Hepatocyte (in vitro differentiated cells): Measurements from ENCODE around the gene KMT2E. TPM values are rescaled to one million over a fixed set of nuclear protein-coding genes. Genes with fewer than 3 reads are reported as not detected.
"Not testable (repeated sequence)": the region's sequence is repeated elsewhere in the genome, so short reads cannot be mapped to it uniquely, and the experiment has no call there.

Experiments used
- DNase-seq: peaks from one replicate; pipeline ENCODE4 v3.0.0-alpha.2; 2016; ENCODE audit warnings: low spot score
- H2AFZ ChIP-seq: fragments of 200-600 bp; sonication (generic); 2 replicates; pipeline ENCODE4 v1.6.0; 2016; ENCODE audit warnings: antibody characterized with exemption, mild to moderate bottlenecking
- H3K27ac ChIP-seq: fragments of 200-600 bp; sonication (generic); 2 replicates; pipeline ENCODE4 v1.5.1; 2016; ENCODE audit warnings: mild to moderate bottlenecking
- H3K27me3 ChIP-seq: fragments of 200-600 bp; sonication (generic); 2 replicates; pipeline ENCODE4 v1.6.1; 2016
- H3K36me3 ChIP-seq: fragments of 200-600 bp; sonication (generic); replicated peaks from 2 replicates; pipeline ENCODE4 v1.5.1; 2016; ENCODE audit warnings: low read depth; ENCODE audit not compliant: insufficient read depth
- H3K4me1 ChIP-seq: fragments of 200-600 bp; sonication (generic); 2 replicates; pipeline ENCODE4 v1.5.1; 2016; ENCODE audit warnings: mild to moderate bottlenecking, moderate library complexity; ENCODE audit not compliant: insufficient read depth
- H3K4me2 ChIP-seq: fragments of 200-600 bp; sonication (generic); 2 replicates; pipeline ENCODE4 v1.6.0; 2016
- H3K4me3 ChIP-seq: fragments of 200-600 bp; sonication (generic); 2 replicates; pipeline ENCODE4 v1.5.1; 2016; ENCODE audit warnings: mild to moderate bottlenecking
- H3K79me2 ChIP-seq: fragments of 200-600 bp; sonication (generic); 2 replicates; pipeline ENCODE4 v1.6.0; 2017; ENCODE audit warnings: mild to moderate bottlenecking
- H3K9me2 ChIP-seq: fragments of 200-600 bp; sonication (generic); replicated peaks from 2 replicates; pipeline ENCODE4 v1.6.0; 2017; ENCODE audit warnings: mild to moderate bottlenecking; ENCODE audit not compliant: insufficient read depth
- H3K9me3 ChIP-seq: fragments of 200-600 bp; sonication (generic); 2 replicates; pipeline ENCODE4 v1.5.1; 2016; ENCODE audit warnings: low read depth, mild to moderate bottlenecking
- H4K20me1 ChIP-seq: fragments of 200-600 bp; sonication (generic); 2 replicates; pipeline ENCODE4 v1.6.0; 2016; ENCODE audit warnings: mild to moderate bottlenecking; ENCODE audit not compliant: insufficient read depth, poor library complexity, severe bottlenecking
- EZH2 ChIP-seq: fragments of 200-600 bp; sonication (generic); IDR thresholded peaks from 2 replicates; pipeline ENCODE4 v1.6.1; 2016; ENCODE audit warnings: antibody characterized with exemption, mild to moderate bottlenecking, borderline replicate concordance
- EZH2phosphoT487 ChIP-seq: fragments of 200-600 bp; sonication (generic); IDR thresholded peaks from one replicate; pipeline ENCODE4 v1.6.1; 2018; ENCODE audit warnings: antibody characterized with exemption, mild to moderate bottlenecking, low read depth, moderate library complexity; ENCODE audit not compliant: unreplicated experiment, severe bottlenecking
- WGBS: methylation state at CpG from one replicate; pipeline ENCODE4 v1.1.6; 2016; ENCODE audit warnings: low lambda C conversion rate; ENCODE audit errors: missing lambda C conversion rate; 5-methylcytosine and 5-hydroxymethylcytosine counted together
- polyA plus RNA-seq: library from polyadenylated mRNA; unstranded; fragments of >200 nt; fragmentation: Nextera tagmentation; extraction: Ambion mirVana; gene quantifications from 2 replicates; pipeline ENCODE4 v1.2.1, GENCODE V29; 2016
- total RNA-seq: library from RNA; depleted of rRNA; stranded (reverse); fragments of >200 nt; gene quantifications from 2 replicates; pipeline ENCODE4 v1.2.3, GENCODE V29; 2014
- TF ChIP-seq, protein P1 (sequence below): fragments of 200-600 bp; sonication (generic); IDR thresholded peaks from 2 replicates; pipeline ENCODE4 v1.5.1; 2016; ENCODE audit warnings: antibody characterized with exemption, mild to moderate bottlenecking; ENCODE audit not compliant: poor library complexity

Gene KMT2E
- total and polyA plus RNA-seq, 2 experiments from 2014 or later, result 69.7 to 70.8 TPM

DNA sequence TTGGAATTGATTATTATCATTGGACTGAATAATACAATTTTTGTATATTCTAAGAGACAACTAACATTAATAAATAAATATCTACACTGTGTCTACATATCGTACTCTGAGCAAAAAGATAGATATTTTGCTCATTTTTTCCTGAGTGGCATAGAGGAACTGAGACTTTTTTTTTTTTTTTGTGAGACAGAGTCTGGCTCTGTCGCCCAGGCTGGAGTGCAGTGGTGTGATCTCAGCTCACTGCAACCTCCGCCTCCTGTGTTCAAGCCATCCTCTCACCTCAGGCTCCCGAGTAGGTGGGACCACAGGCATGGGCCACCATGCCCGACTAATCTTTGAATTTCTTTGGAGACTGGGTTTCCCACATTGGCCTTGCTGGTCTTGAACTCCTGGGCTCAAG, 14.0 kb downstream of the KMT2E start:
- H3K4me3 ChIP-seq, result no peak overlapping the region
- DNase-seq, result no peak
- H3K36me3 ChIP-seq, result no peaks in the 10 kb centered on the region
- no peaks in the 10 kb centered on the region for H3K9me2 ChIP-seq
- no peaks in the 10 kb centered on the region for H3K9me3 ChIP-seq
- WGBS, result 92% methylated on average over 5 of the region's 5 CpGs
- peaks cover 100% of the 10 kb centered on the region for H4K20me1 ChIP-seq
- H3K27me3 ChIP-seq, result no peaks in the 10 kb centered on the region
- H3K4me2 ChIP-seq, result no peak overlapping the region
- H3K27ac ChIP-seq, result no peak overlapping the region
- H3K79me2 ChIP-seq, result peaks cover 99% of the 10 kb centered on the region
- peaks cover 10% of the 10 kb centered on the region for H3K4me1 ChIP-seq
- TF ChIP-seq EZH2 (no peak), EZH2phosphoT487 (no peak)
- TF ChIP-seq, protein P1, sequence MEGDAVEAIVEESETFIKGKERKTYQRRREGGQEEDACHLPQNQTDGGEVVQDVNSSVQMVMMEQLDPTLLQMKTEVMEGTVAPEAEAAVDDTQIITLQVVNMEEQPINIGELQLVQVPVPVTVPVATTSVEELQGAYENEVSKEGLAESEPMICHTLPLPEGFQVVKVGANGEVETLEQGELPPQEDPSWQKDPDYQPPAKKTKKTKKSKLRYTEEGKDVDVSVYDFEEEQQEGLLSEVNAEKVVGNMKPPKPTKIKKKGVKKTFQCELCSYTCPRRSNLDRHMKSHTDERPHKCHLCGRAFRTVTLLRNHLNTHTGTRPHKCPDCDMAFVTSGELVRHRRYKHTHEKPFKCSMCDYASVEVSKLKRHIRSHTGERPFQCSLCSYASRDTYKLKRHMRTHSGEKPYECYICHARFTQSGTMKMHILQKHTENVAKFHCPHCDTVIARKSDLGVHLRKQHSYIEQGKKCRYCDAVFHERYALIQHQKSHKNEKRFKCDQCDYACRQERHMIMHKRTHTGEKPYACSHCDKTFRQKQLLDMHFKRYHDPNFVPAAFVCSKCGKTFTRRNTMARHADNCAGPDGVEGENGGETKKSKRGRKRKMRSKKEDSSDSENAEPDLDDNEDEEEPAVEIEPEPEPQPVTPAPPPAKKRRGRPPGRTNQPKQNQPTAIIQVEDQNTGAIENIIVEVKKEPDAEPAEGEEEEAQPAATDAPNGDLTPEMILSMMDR, result no peak
- no peak overlapping the region for H2AFZ ChIP-seq

DNA sequence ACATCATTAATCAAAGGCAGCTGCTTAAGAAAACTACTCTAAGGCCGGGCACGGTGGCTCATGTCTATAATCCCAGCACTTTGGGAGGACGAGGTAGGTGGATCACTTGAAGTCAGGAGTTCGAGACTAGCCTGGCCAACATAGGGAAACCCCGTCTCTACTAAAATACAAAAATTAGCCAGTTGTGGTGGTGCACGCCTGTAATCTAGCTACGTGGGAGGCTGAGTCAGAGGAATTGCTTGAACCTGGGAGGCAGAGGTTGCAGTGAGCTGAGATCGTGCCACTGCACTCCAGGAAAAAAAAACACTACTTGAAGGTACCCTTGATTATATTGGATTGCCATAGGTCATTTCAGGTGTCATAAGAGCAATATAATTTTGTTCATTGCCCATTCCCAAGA, 14.9 kb downstream of the KMT2E start:
- not testable (repeated sequence) for H3K36me3 ChIP-seq, H3K4me1 ChIP-seq, H3K9me3 ChIP-seq, H3K27me3 ChIP-seq, H3K4me2 ChIP-seq, DNase-seq, H2AFZ ChIP-seq, H3K4me3 ChIP-seq, H3K9me2 ChIP-seq, H3K27ac ChIP-seq
- peaks cover 100% of the 10 kb centered on the region for H4K20me1 ChIP-seq
- peaks cover 100% of the 10 kb centered on the region for H3K79me2 ChIP-seq
- 93% methylated on average over 8 of the region's 8 CpGs for WGBS

DNA sequence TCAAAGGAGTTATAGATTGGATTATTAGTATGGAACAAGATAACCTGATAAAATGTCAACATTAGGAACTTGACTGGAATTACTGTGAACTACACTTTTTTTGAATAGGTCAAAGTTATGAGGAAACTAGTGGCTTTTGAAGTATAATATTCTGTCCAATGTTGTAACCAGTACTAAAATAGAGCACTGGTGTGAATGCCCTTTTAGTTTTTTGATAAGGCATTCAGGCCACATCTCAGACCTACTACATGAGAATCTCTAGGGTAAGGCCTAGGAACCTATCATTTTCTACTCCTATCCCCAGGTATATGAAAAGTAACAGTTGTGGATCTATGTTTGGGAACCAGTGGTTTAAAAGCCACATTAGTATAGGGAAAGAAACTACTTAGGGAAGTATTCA, 16.4 kb downstream of the KMT2E start:
- H3K27ac ChIP-seq, result no peak overlapping the region
- H3K36me3 ChIP-seq, result no peaks in the 10 kb centered on the region
- H2AFZ ChIP-seq, result no peak overlapping the region
- H4K20me1 ChIP-seq, result peaks cover 100% of the 10 kb centered on the region
- no peaks in the 10 kb centered on the region for H3K9me2 ChIP-seq
- no peak overlapping the region for H3K4me2 ChIP-seq
- TF ChIP-seq EZH2, result no peak
- no peaks in the 10 kb centered on the region for H3K27me3 ChIP-seq
- no peak overlapping the region for H3K4me3 ChIP-seq
- no peaks in the 10 kb centered on the region for H3K9me3 ChIP-seq
- no peak for DNase-seq
- H3K4me1 ChIP-seq, result no peaks in the 10 kb centered on the region
- H3K79me2 ChIP-seq, result peaks cover 100% of the 10 kb centered on the region

DNA sequence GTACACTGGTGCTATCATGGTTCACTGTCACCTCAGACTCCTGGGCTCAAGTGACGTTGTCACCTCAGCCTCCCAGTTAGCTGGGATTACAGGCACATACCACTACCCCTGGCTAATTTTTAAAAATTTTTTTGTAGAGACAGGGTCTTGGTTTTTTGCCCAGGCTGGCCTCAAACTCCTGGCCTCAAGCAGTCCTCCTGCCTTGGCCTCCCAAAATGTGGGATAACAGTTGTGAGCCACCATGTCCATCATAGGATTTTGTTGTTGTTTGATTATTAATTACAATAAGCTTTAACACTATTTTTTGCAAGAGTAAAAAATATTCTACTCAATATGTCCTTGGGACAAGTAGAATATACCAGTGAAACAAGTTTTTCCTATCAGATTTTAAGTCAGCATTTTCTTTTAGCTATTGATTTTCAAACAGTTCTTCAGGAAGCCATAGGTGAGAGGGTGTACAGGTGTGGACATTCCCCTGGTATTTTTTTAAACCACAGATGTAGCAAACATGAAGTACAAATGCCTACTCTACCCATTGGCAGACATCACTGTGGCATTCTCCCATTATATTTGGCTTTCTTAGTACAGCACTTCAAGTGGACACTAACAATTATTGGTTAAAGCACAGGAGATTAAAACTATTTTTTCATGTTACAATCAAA, 18.7 kb downstream of the KMT2E start:
- 95% methylated on average over 1 of the region's 1 CpG for WGBS
- Histone ChIP-seq H4K20me1 (peaks cover 100% of the 10 kb centered on the region), H3K36me3 (no peaks in the 10 kb centered on the region), H3K27ac (no peak overlapping the region), H2AFZ (no peak overlapping the region), H3K4me3 (no peak overlapping the region), H3K9me2 (no peaks in the 10 kb centered on the region), H3K4me1 (peaks cover 3% of the 10 kb centered on the region), H3K9me3 (no peaks in the 10 kb centered on the region), H3K27me3 (no peaks in the 10 kb centered on the region), H3K4me2 (no peak overlapping the region), H3K79me2 (peaks cover 100% of the 10 kb centered on the region)
- no peak for TF ChIP-seq EZH2phosphoT487
- no peak for TF ChIP-seq EZH2
- TF ChIP-seq, protein P1, result no peak
- no peak for DNase-seq
